GM12874 (cell line): ENCODE results near the gene KATNIP.

Experiments
- CTCF ChIP-seq: IDR thresholded peaks from 2 replicates; pipeline ENCODE4 v1.5.1; 2011; ENCODE audit warnings: low read depth, mild to moderate bottlenecking, control low read depth, low read length, moderate library complexity; ENCODE audit not compliant: insufficient read depth

The KATNIP gene

GRCh38 chr16:27511657-27512448, 38.1 kb upstream of the KATNIP start:
- TF ChIP-seq CTCF = no peak

- TF ChIP-seq CTCF = no peak
Measured at GRCh38 chr16:27514806-27515205, 35.1 kb upstream of the KATNIP start.

- TF ChIP-seq CTCF = peak; percentile 85
Measured at GRCh38 chr16:27515874-27516353, 34.0 kb upstream of the KATNIP start.

- TF ChIP-seq CTCF = no peak
Measured at GRCh38 chr16:27516365-27516764, 33.6 kb upstream of the KATNIP start.

- TF ChIP-seq CTCF = no peak
Measured at GRCh38 chr16:27517664-27518063, 32.3 kb upstream of the KATNIP start.

- no peak for TF ChIP-seq CTCF
Measured at GRCh38 chr16:27518226-27518625, 31.7 kb upstream of the KATNIP start.

GRCh38 chr16:27520982-27521673, 28.8 kb upstream of the KATNIP start:
- no peak for TF ChIP-seq CTCF
